ENCODE data around the gene CPB2.

The CPB2 gene

DNA sequence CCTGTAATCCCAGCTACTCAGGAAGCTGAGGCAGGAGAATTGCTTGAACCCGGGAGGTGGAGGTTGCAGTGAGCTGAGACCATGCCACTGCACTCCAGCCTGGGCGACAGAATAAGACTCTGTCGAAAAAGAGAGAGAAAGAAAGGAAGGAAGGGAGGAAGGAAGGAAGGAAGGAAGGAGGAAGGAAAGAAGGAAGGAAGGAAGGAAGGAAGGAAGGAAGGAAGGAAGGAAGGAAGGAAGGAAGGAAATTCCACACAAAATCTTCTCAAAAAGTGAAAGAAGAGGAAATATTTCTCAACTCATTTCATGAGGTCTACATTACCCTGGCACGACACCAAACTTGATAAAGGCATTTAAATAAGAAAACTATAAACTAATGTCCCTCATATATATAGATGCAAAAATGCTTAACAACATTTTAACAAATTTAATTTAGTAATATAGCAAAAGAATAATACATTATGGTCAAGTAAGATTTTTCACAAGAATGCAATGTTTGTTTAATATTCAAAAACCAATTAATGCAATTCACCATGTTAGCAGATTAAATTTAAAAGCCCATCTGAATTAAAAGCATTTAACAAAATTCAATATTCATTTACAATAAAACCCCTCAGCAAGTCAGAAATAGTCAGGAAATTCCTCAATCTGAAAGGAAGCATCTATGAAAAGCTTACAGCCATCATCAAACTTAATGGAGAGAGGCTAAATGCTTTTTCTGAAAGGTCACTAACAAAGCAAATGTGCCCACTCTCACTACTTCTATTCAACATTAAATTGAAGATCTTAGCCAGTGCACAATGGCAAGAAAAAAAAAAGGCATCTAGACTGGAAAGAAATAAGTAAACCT lies 12.0 kb upstream of the CPB2 start:
- Histone ChIP-seq H3K4me2 (ENCODE audit: low read length) (no peak overlapping the region), H3K79me2 (ENCODE audit: control insufficient read depth, low read length) (no peaks in the 10 kb centered on the region), H3K9me2 (replicated peaks; ENCODE audit: control insufficient read depth, low read length) (no peaks in the 10 kb centered on the region), H3K36me3 (ENCODE audit: control insufficient read depth, low read length) (no peaks in the 10 kb centered on the region), H4K20me1 (ENCODE audit: control insufficient read depth, insufficient read depth, low read depth, low read length) (no peaks in the 10 kb centered on the region), H3F3A (ENCODE audit: control insufficient read depth, insufficient read depth) (no peaks in the 10 kb centered on the region), H3K4me1 (ENCODE audit: control insufficient read depth, low read length) (no peaks in the 10 kb centered on the region), H3K27ac (ENCODE audit: low read depth, low read length) (no peak overlapping the region), H3K27me3 (ENCODE audit: control insufficient read depth, low read length) (peaks cover 17% of the 10 kb centered on the region), H3K4me3 (ENCODE audit: low read length) (no peak overlapping the region), H3K9me3 (ENCODE audit: control insufficient read depth, insufficient read depth, low read length) (no peaks in the 10 kb centered on the region)
- TF ChIP-seq EZH2phosphoT487 (IDR thresholded peaks at IDR 0.05; ENCODE audit: borderline replicate concordance, low read length), result no peak
- TF ChIP-seq, protein P1, sequence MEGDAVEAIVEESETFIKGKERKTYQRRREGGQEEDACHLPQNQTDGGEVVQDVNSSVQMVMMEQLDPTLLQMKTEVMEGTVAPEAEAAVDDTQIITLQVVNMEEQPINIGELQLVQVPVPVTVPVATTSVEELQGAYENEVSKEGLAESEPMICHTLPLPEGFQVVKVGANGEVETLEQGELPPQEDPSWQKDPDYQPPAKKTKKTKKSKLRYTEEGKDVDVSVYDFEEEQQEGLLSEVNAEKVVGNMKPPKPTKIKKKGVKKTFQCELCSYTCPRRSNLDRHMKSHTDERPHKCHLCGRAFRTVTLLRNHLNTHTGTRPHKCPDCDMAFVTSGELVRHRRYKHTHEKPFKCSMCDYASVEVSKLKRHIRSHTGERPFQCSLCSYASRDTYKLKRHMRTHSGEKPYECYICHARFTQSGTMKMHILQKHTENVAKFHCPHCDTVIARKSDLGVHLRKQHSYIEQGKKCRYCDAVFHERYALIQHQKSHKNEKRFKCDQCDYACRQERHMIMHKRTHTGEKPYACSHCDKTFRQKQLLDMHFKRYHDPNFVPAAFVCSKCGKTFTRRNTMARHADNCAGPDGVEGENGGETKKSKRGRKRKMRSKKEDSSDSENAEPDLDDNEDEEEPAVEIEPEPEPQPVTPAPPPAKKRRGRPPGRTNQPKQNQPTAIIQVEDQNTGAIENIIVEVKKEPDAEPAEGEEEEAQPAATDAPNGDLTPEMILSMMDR (IDR thresholded peaks at IDR 0.05; ENCODE audit: low read depth, low read length, poor library complexity, severe bottlenecking), result no peak

DNA sequence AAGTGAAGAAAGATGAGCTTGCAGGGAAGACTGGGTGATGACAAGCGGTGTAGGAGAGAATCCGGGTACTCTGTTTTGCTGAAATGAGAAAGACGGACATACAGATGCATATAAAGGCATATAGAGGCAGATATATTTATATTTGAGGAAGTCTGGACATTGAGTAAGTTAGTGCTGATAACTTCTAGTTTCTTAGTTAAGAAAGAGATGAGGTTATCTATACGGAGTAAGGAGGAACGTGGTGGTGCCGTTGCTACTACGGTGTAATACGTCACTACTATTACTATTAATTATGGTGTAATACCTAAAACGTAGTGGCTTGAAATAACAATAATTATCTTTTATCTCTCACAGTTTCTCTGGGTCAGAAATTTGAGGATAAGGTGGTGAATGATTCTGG lies 9.8 kb upstream of the CPB2 start:
- H3K27ac ChIP-seq (ENCODE audit: low read depth, low read length), result no peak overlapping the region
- peaks cover 19% of the 10 kb centered on the region for H3K27me3 ChIP-seq (ENCODE audit: control insufficient read depth, low read length)
- H3K36me3 ChIP-seq (ENCODE audit: control insufficient read depth, low read length), result no peaks in the 10 kb centered on the region
- H3K9me2 ChIP-seq (replicated peaks; ENCODE audit: control insufficient read depth, low read length), result no peaks in the 10 kb centered on the region
- no peaks in the 10 kb centered on the region for H3K9me3 ChIP-seq (ENCODE audit: control insufficient read depth, insufficient read depth, low read length)
- H3K4me3 ChIP-seq (ENCODE audit: low read length), result no peak overlapping the region
- no peaks in the 10 kb centered on the region for H3F3A ChIP-seq (ENCODE audit: control insufficient read depth, insufficient read depth)
- H3K79me2 ChIP-seq (ENCODE audit: control insufficient read depth, low read length), result no peaks in the 10 kb centered on the region
- no peaks in the 10 kb centered on the region for H3K4me1 ChIP-seq (ENCODE audit: control insufficient read depth, low read length)
- H3K4me2 ChIP-seq (ENCODE audit: low read length), result no peak overlapping the region
- no peak for TF ChIP-seq EZH2phosphoT487 (IDR thresholded peaks at IDR 0.05; ENCODE audit: borderline replicate concordance, low read length)
- TF ChIP-seq, protein P1 (IDR thresholded peaks at IDR 0.05; ENCODE audit: low read depth, low read length, poor library complexity, severe bottlenecking), result no peak
- H4K20me1 ChIP-seq (ENCODE audit: control insufficient read depth, insufficient read depth, low read depth, low read length), result no peaks in the 10 kb centered on the region

DNA sequence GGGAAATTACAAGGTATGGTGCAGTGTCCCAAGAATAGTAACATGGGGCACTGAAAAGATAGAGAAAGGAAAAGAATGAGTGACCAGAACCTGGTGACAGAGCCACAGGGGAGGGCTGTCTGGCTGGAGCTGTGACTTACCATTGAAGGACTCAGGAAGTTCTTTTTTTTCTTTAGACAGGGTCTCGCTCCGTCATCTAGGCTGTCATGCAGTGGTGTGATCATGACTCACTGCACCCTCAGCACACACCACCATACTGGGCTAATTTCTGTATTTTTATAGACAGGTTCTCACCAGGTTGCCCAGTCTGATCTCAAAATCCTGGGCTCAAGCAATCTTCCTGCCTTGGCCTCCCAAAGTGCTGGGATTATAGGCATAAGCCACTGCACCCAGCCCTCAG lies 8.8 kb upstream of the CPB2 start:
- TF ChIP-seq, protein P1 (IDR thresholded peaks at IDR 0.05; ENCODE audit: low read depth, low read length, poor library complexity, severe bottlenecking), result no peak
- no peak for TF ChIP-seq EZH2phosphoT487 (IDR thresholded peaks at IDR 0.05; ENCODE audit: borderline replicate concordance, low read length)
- no peaks in the 10 kb centered on the region for H3F3A ChIP-seq (ENCODE audit: control insufficient read depth, insufficient read depth)
- H3K27me3 ChIP-seq (ENCODE audit: control insufficient read depth, low read length), result peaks cover 12% of the 10 kb centered on the region
- H3K9me3 ChIP-seq (ENCODE audit: control insufficient read depth, insufficient read depth, low read length), result no peaks in the 10 kb centered on the region
- no peak overlapping the region for H3K27ac ChIP-seq (ENCODE audit: low read depth, low read length)
- no peak overlapping the region for H3K4me2 ChIP-seq (ENCODE audit: low read length)
- H4K20me1 ChIP-seq (ENCODE audit: control insufficient read depth, insufficient read depth, low read depth, low read length), result no peaks in the 10 kb centered on the region
- no peaks in the 10 kb centered on the region for H3K36me3 ChIP-seq (ENCODE audit: control insufficient read depth, low read length)
- H3K4me1 ChIP-seq (ENCODE audit: control insufficient read depth, low read length), result no peaks in the 10 kb centered on the region
- no peaks in the 10 kb centered on the region for H3K9me2 ChIP-seq (replicated peaks; ENCODE audit: control insufficient read depth, low read length)
- no peaks in the 10 kb centered on the region for H3K79me2 ChIP-seq (ENCODE audit: control insufficient read depth, low read length)
- no peak overlapping the region for H3K4me3 ChIP-seq (ENCODE audit: low read length)

Data from DOHH2 (cell line).